Measurements from ENCODE around the gene VAV3.

VAV3 gene

GRCh38 chr1:107781245-107781644 lies 183.7 kb downstream of the VAV3 start:
- Histone ChIP-seq H4K20me1 (no peaks in the 10 kb centered on the region), H3K4me3 (no peak overlapping the region), H3K27ac (no peak overlapping the region), H3K4me2 (no peak overlapping the region), H3K27me3 (no peaks in the 10 kb centered on the region), H3K9me3 (no peaks in the 10 kb centered on the region), H3K36me3 (peaks cover 26% of the 10 kb centered on the region), H3K9ac (no peak overlapping the region), H3K4me1 (peaks cover 41% of the 10 kb centered on the region)
- no peak for TF ChIP-seq Cebpa-rat (IDR thresholded peaks at IDR 0.05)

GRCh38 chr1:107777664-107778047 lies 187.3 kb downstream of the VAV3 start:
- Histone ChIP-seq H3K4me2 (no peak overlapping the region), H3K36me3 (peaks cover 61% of the 10 kb centered on the region), H3K9me3 (no peaks in the 10 kb centered on the region), H3K9ac (no peak overlapping the region), H3K27me3 (no peaks in the 10 kb centered on the region), H3K27ac (no peak overlapping the region), H3K4me3 (no peak overlapping the region), H3K4me1 (peaks cover 10% of the 10 kb centered on the region), H4K20me1 (no peaks in the 10 kb centered on the region)
- TF ChIP-seq Cebpa-rat (IDR thresholded peaks at IDR 0.05) = no peak

- no peak overlapping the region for H3K27ac ChIP-seq
- H3K4me1 ChIP-seq = peaks cover 4% of the 10 kb centered on the region; the same call in 1 of the 2 replicates
- H3K36me3 ChIP-seq = peaks cover 65% of the 10 kb centered on the region
These were observed 187.9 kb downstream of the VAV3 start for GRCh38 chr1:107776900-107777663.

GRCh38 chr1:107771377-107771776 lies 193.6 kb downstream of the VAV3 start:
- Histone ChIP-seq H3K27me3 (no peaks in the 10 kb centered on the region), H3K4me1 (no peaks in the 10 kb centered on the region), H3K36me3 (peaks cover 95% of the 10 kb centered on the region), H4K20me1 (no peaks in the 10 kb centered on the region), H3K4me2 (no peak overlapping the region), H3K9ac (no peak overlapping the region), H3K9me3 (no peaks in the 10 kb centered on the region), H3K27ac (no peak overlapping the region), H3K4me3 (no peak overlapping the region)
- no peak for TF ChIP-seq Cebpa-rat (IDR thresholded peaks at IDR 0.05)

More at GRCh38 chr1:107776900-107777663, 187.9 kb downstream of the VAV3 start:
- H4K20me1 ChIP-seq = no peaks in the 10 kb centered on the region
- H3K27me3 ChIP-seq = no peaks in the 10 kb centered on the region
- H3K4me3 ChIP-seq = no peak overlapping the region
- no peak overlapping the region for H3K4me2 ChIP-seq
- no peak overlapping the region for H3K9ac ChIP-seq
- H3K9me3 ChIP-seq = no peaks in the 10 kb centered on the region
- no peak for TF ChIP-seq Cebpa-rat (IDR thresholded peaks at IDR 0.05)

GRCh38 chr1:107767156-107767582 lies 197.8 kb downstream of the VAV3 start:
- no peaks in the 10 kb centered on the region for H4K20me1 ChIP-seq
- no peaks in the 10 kb centered on the region for H3K27me3 ChIP-seq
- H3K9ac ChIP-seq = no peak overlapping the region
- no peaks in the 10 kb centered on the region for H3K4me1 ChIP-seq
- H3K9me3 ChIP-seq = no peaks in the 10 kb centered on the region
- TF ChIP-seq Cebpa-rat (IDR thresholded peaks at IDR 0.05) = no peak
- H3K36me3 ChIP-seq = peaks cover 95% of the 10 kb centered on the region
- H3K4me3 ChIP-seq = no peak overlapping the region
- no peak overlapping the region for H3K4me2 ChIP-seq
- H3K27ac ChIP-seq = no peak overlapping the region

- peaks cover 95% of the 10 kb centered on the region for H3K36me3 ChIP-seq
- H3K4me3 ChIP-seq = no peak overlapping the region
- H3K9ac ChIP-seq = no peak overlapping the region
- no peaks in the 10 kb centered on the region for H3K4me1 ChIP-seq
- no peaks in the 10 kb centered on the region for H4K20me1 ChIP-seq
- H3K9me3 ChIP-seq = no peaks in the 10 kb centered on the region
- TF ChIP-seq Cebpa-rat (IDR thresholded peaks at IDR 0.05) = no peak
- no peaks in the 10 kb centered on the region for H3K27me3 ChIP-seq
- no peak overlapping the region for H3K4me2 ChIP-seq
- no peak overlapping the region; the same call in 1 of the 2 replicates for H3K27ac ChIP-seq
These were observed 198.4 kb downstream of the VAV3 start for GRCh38 chr1:107766533-107766932.

- Histone ChIP-seq H3K9me3 (no peaks in the 10 kb centered on the region), H3K4me1 (no peaks in the 10 kb centered on the region), H3K27ac (no peak overlapping the region), H3K4me2 (no peak overlapping the region), H3K27me3 (no peaks in the 10 kb centered on the region), H4K20me1 (no peaks in the 10 kb centered on the region), H3K36me3 (peaks cover 92% of the 10 kb centered on the region), H3K4me3 (no peak overlapping the region), H3K9ac (no peak overlapping the region)
- no peak for TF ChIP-seq Cebpa-rat (IDR thresholded peaks at IDR 0.05)
These were observed 202.1 kb downstream of the VAV3 start for GRCh38 chr1:107762751-107763390.

- H3K4me3 ChIP-seq = no peak overlapping the region
- H4K20me1 ChIP-seq = no peaks in the 10 kb centered on the region
- no peak overlapping the region for H3K27ac ChIP-seq
- H3K9me3 ChIP-seq = no peaks in the 10 kb centered on the region
- no peaks in the 10 kb centered on the region for H3K27me3 ChIP-seq
- H3K4me2 ChIP-seq = no peak overlapping the region
- H3K36me3 ChIP-seq = peaks cover 87% of the 10 kb centered on the region
- no peak for TF ChIP-seq Cebpa-rat (IDR thresholded peaks at IDR 0.05)
- H3K9ac ChIP-seq = no peak overlapping the region
- H3K4me1 ChIP-seq = no peaks in the 10 kb centered on the region
These were observed 204.9 kb downstream of the VAV3 start for GRCh38 chr1:107760065-107760464.

GRCh38 chr1:107750364-107750959 lies 214.5 kb downstream of the VAV3 start:
- no peak overlapping the region for H3K4me3 ChIP-seq
- no peak overlapping the region for H3K9ac ChIP-seq
- no peak for TF ChIP-seq Cebpa-rat (IDR thresholded peaks at IDR 0.05)

GRCh38 chr1:107748531-107748930 lies 216.4 kb downstream of the VAV3 start:
- Histone ChIP-seq H3K27me3 (no peaks in the 10 kb centered on the region), H3K27ac (no peak overlapping the region), H3K4me1 (no peaks in the 10 kb centered on the region), H3K9me3 (no peaks in the 10 kb centered on the region), H3K9ac (no peak overlapping the region), H4K20me1 (no peaks in the 10 kb centered on the region), H3K4me3 (no peak overlapping the region), H3K4me2 (no peak overlapping the region), H3K36me3 (peaks cover 58% of the 10 kb centered on the region)
- no peak for TF ChIP-seq Cebpa-rat (IDR thresholded peaks at IDR 0.05)

More at GRCh38 chr1:107750364-107750959, 214.5 kb downstream of the VAV3 start:
- peak overlapping the region; percentile 33; the same call in 1 of the 2 replicates for H3K27ac ChIP-seq
- no peak overlapping the region for H3K4me2 ChIP-seq
- H3K9me3 ChIP-seq = no peaks in the 10 kb centered on the region
- no peaks in the 10 kb centered on the region for H4K20me1 ChIP-seq
- H3K4me1 ChIP-seq = no peaks in the 10 kb centered on the region
- H3K27me3 ChIP-seq = no peaks in the 10 kb centered on the region
- H3K36me3 ChIP-seq = peaks cover 59% of the 10 kb centered on the region
